HEK293T (cell line): Measurements from ENCODE around the gene PRMT7.

Experiments
- BHLHE40 ChIP-seq: fragments of 450-650 bp; IDR thresholded peaks from 2 replicates; pipeline ENCODE4 v1.6.1; 2016; ENCODE audit warnings: mild to moderate bottlenecking, moderate library complexity, borderline replicate concordance
- FOXA1 ChIP-seq: fragments of 450-650 bp; IDR thresholded peaks from 2 replicates; pipeline ENCODE4 v1.6.1; 2016; ENCODE audit warnings: mild to moderate bottlenecking
- FOXM1 ChIP-seq: fragments of 450-650 bp; IDR thresholded peaks from 2 replicates; pipeline ENCODE4 v1.6.1; 2017; ENCODE audit warnings: mild to moderate bottlenecking, borderline replicate concordance
- HDGF ChIP-seq: fragments of 450-650 bp; IDR thresholded peaks from 2 replicates; pipeline ENCODE4 v1.6.1; 2017; ENCODE audit warnings: antibody characterized with exemption, borderline replicate concordance
- NFRKB ChIP-seq: fragments of 450-650 bp; IDR thresholded peaks from 2 replicates; pipeline ENCODE4 v1.6.1; 2016; ENCODE audit warnings: mild to moderate bottlenecking, moderate library complexity
- PKNOX1 ChIP-seq: fragments of 450-650 bp; IDR thresholded peaks from 2 replicates; pipeline ENCODE4 v1.6.1; 2016
- SP1 ChIP-seq: fragments of 450-650 bp; IDR thresholded peaks from 2 replicates; pipeline ENCODE4 v1.6.1; 2017
- SUZ12 ChIP-seq: fragments of 450-650 bp; IDR thresholded peaks from 2 replicates; pipeline ENCODE4 v1.6.1; 2016; ENCODE audit warnings: mild to moderate bottlenecking
- ZNF384 ChIP-seq: fragments of 450-650 bp; IDR thresholded peaks from 2 replicates; pipeline ENCODE4 v1.6.1; 2016

- TF ChIP-seq FOXA1 (no peak), HDGF (no peak), NFRKB (no peak), SUZ12 (no peak), SP1 (no peak), ZNF384 (no peak), BHLHE40 (no peak), FOXM1 (no peak), PKNOX1 (no peak)
Observed at GRCh38 chr16:68371706-68372380, 61.0 kb downstream of the PRMT7 start.
